HEK293T (cell line): ENCODE results near the gene DNAH17.

Experiments
- CTCF ChIA-PET: fragments of 350-600 bp; formaldehyde crosslinking; extraction: SDS; loops from one replicate; lab custom pipeline; 2021; ENCODE audit warnings: antibody characterized with exemption, inconsistent platforms; lab: Yijun Ruan, JAX
- POLR2A ChIA-PET: fragments of 350-600 bp; formaldehyde crosslinking; extraction: SDS; loops from one replicate; lab custom pipeline; 2020; ENCODE audit warnings: antibody characterized with exemption, inconsistent platforms; lab: Yijun Ruan, JAX
- DNase-seq: peaks from one replicate; pipeline ENCODE4 v3.0.0; 2012; ENCODE audit warnings: mixed read lengths; ENCODE audit errors: extremely low spot score
- ARNT ChIP-seq: fragments of 450-650 bp; IDR thresholded peaks from 2 replicates; pipeline ENCODE4 v1.6.1; 2017; ENCODE audit warnings: mild to moderate bottlenecking
- BHLHE40 ChIP-seq: fragments of 450-650 bp; IDR thresholded peaks from 2 replicates; pipeline ENCODE4 v1.6.1; 2016; ENCODE audit warnings: mild to moderate bottlenecking, moderate library complexity, borderline replicate concordance
- CTBP1 ChIP-seq: fragments of 450-650 bp; IDR thresholded peaks from 2 replicates; pipeline ENCODE4 v1.6.1; 2016; ENCODE audit warnings: borderline replicate concordance
- ELF4 ChIP-seq: fragments of 450-650 bp; IDR thresholded peaks from 2 replicates; pipeline ENCODE4 v1.6.1; 2017; ENCODE audit warnings: antibody characterized with exemption
- FOXA1 ChIP-seq: fragments of 450-650 bp; IDR thresholded peaks from 2 replicates; pipeline ENCODE4 v1.6.1; 2016; ENCODE audit warnings: mild to moderate bottlenecking
- FOXK2 ChIP-seq: fragments of 450-650 bp; IDR thresholded peaks from 2 replicates; pipeline ENCODE4 v1.6.1; 2016; ENCODE audit warnings: mild to moderate bottlenecking
- FOXM1 ChIP-seq: fragments of 450-650 bp; IDR thresholded peaks from 2 replicates; pipeline ENCODE4 v1.6.1; 2017; ENCODE audit warnings: mild to moderate bottlenecking, borderline replicate concordance
- HDGF ChIP-seq: fragments of 450-650 bp; IDR thresholded peaks from 2 replicates; pipeline ENCODE4 v1.6.1; 2017; ENCODE audit warnings: antibody characterized with exemption, borderline replicate concordance
- L3MBTL2 ChIP-seq: fragments of 450-650 bp; conservative IDR thresholded peaks from 2 replicates; pipeline ENCODE4 v1.6.1; 2016; ENCODE audit warnings: mild to moderate bottlenecking
- LEF1 ChIP-seq: fragments of 450-650 bp; IDR thresholded peaks from 2 replicates; pipeline ENCODE4 v1.6.1; 2017; ENCODE audit warnings: mild to moderate bottlenecking, borderline replicate concordance
- NFRKB ChIP-seq: fragments of 450-650 bp; IDR thresholded peaks from 2 replicates; pipeline ENCODE4 v1.6.1; 2016; ENCODE audit warnings: mild to moderate bottlenecking, moderate library complexity
- SP1 ChIP-seq: fragments of 450-650 bp; IDR thresholded peaks from 2 replicates; pipeline ENCODE4 v1.6.1; 2017
- SUZ12 ChIP-seq: fragments of 450-650 bp; IDR thresholded peaks from 2 replicates; pipeline ENCODE4 v1.6.1; 2016; ENCODE audit warnings: mild to moderate bottlenecking
- TARDBP ChIP-seq: fragments of 450-650 bp; IDR thresholded peaks from 2 replicates; pipeline ENCODE4 v1.6.1; 2016
- ZNF384 ChIP-seq: fragments of 450-650 bp; IDR thresholded peaks from 2 replicates; pipeline ENCODE4 v1.6.1; 2016
- TF ChIP-seq, protein P1 (sequence below): fragments of 450-650 bp; IDR thresholded peaks from 2 replicates; pipeline ENCODE4 v1.6.1; 2016

The DNAH17 gene

DNA sequence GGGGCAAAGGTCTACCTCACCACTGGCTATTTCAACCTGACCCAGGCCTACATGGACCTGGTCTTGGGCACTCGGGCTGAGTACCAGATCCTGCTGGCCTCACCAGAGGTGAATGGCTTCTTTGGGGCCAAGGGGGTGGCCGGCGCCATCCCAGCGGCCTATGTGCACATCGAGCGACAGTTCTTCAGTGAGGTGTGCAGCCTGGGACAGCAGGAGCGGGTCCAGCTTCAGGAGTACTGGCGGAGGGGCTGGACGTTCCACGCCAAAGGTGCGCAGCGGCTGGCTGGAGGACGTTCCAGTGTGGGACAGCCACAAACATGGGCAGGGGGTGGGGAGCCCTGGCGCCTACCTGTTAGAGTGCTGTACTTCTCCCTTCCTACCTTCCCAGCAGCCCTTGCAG, 173.4 kb downstream of the DNAH17 start:
- ChIA-PET POLR2A (no interaction called here), CTCF (no interaction called here)
- no peak for DNase-seq
- TF ChIP-seq, protein P1, sequence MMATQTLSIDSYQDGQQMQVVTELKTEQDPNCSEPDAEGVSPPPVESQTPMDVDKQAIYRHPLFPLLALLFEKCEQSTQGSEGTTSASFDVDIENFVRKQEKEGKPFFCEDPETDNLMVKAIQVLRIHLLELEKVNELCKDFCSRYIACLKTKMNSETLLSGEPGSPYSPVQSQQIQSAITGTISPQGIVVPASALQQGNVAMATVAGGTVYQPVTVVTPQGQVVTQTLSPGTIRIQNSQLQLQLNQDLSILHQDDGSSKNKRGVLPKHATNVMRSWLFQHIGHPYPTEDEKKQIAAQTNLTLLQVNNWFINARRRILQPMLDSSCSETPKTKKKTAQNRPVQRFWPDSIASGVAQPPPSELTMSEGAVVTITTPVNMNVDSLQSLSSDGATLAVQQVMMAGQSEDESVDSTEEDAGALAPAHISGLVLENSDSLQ, result no peak
- no peak for TF ChIP-seq ZNF384
- TF ChIP-seq CTBP1, result no peak
- no peak for TF ChIP-seq ARNT
- TF ChIP-seq HDGF, result no peak
- no peak for TF ChIP-seq FOXM1
- no peak for TF ChIP-seq L3MBTL2
- no peak for TF ChIP-seq ELF4
- no peak for TF ChIP-seq SUZ12
- no peak for TF ChIP-seq NFRKB
- TF ChIP-seq LEF1, result no peak
- TF ChIP-seq FOXA1, result no peak
- TF ChIP-seq BHLHE40, result no peak
- no peak for TF ChIP-seq FOXK2
- no peak for TF ChIP-seq TARDBP
- no peak for TF ChIP-seq SP1

DNA sequence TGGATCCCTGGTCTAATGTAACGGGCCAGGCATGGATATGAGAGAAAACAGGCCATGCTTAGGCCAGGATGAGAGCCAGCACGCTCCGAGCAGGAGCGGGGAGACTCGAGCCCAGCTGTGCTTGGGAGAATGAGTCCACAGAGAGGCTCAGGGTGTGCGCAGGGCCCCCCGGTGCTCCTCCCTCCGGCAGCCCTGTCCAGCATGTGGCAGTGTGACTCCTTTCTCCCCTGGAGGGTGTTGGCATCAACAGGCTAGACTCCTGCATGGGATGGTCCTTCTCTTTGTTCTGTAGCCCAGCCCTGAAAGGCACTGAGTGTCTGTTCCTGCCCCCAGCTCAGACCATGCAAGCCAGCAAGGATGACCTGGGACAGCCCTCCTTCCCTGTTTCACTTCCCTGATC, 175.3 kb downstream of the DNAH17 start:
- ChIA-PET POLR2A (no interaction called here), CTCF (no interaction called here)
- TF ChIP-seq HDGF, result no peak
- TF ChIP-seq FOXA1, result no peak
- no peak for TF ChIP-seq FOXK2
- no peak for TF ChIP-seq SP1
- TF ChIP-seq ZNF384, result no peak
- no peak for DNase-seq

GRCh38 chr17:78401246-78401645, 175.9 kb downstream of the DNAH17 start:
- ChIA-PET CTCF (no interaction called here), POLR2A (no interaction called here)
- DNase-seq, result no peak
- no peak for TF ChIP-seq SP1
- no peak for TF ChIP-seq ELF4
- no peak for TF ChIP-seq BHLHE40
- TF ChIP-seq NFRKB, result no peak
- TF ChIP-seq FOXK2, result no peak

DNA sequence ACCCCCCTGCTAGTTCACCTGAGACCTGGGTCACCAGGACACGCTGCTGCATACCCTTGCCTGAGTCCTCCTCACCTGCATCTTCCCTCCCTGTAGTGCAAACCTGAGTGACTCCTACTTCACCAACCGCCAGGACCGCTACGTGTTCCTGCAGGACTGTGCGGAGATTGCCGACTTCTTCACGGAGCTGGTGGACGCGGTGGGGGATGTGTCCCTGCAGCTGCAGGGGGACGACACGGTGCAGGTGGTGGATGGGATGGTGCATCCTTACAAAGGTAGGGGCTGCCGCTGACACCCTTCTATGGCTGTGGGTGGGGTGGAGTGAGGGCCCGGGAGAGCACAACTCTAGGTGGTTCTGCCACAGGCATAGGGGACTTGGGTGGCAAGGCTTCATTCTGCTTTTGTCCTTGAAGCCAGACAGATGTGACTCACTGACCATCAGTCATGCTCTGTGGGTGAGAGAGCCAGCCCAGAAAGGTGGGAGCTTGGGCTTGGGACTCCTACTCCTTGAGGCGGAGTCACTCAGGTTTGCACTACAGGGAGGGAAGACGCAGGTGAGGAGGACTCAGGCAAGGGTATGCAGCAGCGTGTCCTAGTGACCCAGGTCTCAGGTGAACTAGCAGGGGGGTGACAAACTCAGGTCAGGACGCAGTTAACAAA, 176.5 kb downstream of the DNAH17 start:
- DNase-seq, result no peak
- ChIA-PET POLR2A (no interaction called here), CTCF (no interaction called here)
- TF ChIP-seq ZNF384, result no peak
- TF ChIP-seq, protein P1, result no peak
- TF ChIP-seq FOXK2, result no peak
- no peak for TF ChIP-seq CTBP1
- TF ChIP-seq SP1, result no peak
- TF ChIP-seq BHLHE40, result no peak
- TF ChIP-seq TARDBP, result no peak
- TF ChIP-seq ARNT, result no peak
- TF ChIP-seq NFRKB, result no peak
- no peak for TF ChIP-seq L3MBTL2
- no peak for TF ChIP-seq FOXA1
- TF ChIP-seq SUZ12, result no peak
- TF ChIP-seq HDGF, result no peak
- TF ChIP-seq FOXM1, result no peak
- TF ChIP-seq ELF4, result no peak

DNA sequence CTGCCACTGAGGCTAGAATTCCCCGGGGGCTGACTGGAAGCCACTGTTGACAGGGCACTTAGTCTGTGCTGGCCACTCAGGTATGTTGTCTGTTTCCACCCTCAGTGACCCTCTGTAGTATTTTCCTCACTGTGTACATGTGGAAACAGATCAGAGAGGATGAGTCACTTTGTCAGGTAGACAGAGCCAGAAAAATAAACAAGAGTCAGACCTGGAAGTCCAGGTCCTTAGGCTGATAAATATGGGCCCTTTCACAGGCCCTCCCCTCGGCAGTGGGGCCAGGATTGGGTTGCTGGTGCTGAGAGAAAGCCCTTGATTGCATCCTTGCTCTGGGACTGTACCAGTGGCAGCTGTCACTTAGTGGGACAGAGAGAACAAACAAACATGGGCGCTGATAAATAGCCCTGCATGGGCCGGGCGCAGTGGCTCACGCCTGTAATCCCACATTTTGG, 177.5 kb downstream of the DNAH17 start:
- POLR2A ChIA-PET, result no interaction called here
- DNase-seq, result no peak
- CTCF ChIA-PET, result no interaction called here
- no peak for TF ChIP-seq LEF1
- TF ChIP-seq SP1, result no peak
- TF ChIP-seq, protein P1, result no peak
- TF ChIP-seq CTBP1, result no peak
- TF ChIP-seq TARDBP, result no peak
- no peak for TF ChIP-seq ZNF384
- no peak for TF ChIP-seq ARNT
- no peak for TF ChIP-seq SUZ12
- no peak for TF ChIP-seq FOXM1
- no peak for TF ChIP-seq FOXK2
- TF ChIP-seq ELF4, result no peak
- TF ChIP-seq HDGF, result no peak
- no peak for TF ChIP-seq L3MBTL2
- TF ChIP-seq FOXA1, result no peak
- TF ChIP-seq NFRKB, result no peak
- no peak for TF ChIP-seq BHLHE40

DNA sequence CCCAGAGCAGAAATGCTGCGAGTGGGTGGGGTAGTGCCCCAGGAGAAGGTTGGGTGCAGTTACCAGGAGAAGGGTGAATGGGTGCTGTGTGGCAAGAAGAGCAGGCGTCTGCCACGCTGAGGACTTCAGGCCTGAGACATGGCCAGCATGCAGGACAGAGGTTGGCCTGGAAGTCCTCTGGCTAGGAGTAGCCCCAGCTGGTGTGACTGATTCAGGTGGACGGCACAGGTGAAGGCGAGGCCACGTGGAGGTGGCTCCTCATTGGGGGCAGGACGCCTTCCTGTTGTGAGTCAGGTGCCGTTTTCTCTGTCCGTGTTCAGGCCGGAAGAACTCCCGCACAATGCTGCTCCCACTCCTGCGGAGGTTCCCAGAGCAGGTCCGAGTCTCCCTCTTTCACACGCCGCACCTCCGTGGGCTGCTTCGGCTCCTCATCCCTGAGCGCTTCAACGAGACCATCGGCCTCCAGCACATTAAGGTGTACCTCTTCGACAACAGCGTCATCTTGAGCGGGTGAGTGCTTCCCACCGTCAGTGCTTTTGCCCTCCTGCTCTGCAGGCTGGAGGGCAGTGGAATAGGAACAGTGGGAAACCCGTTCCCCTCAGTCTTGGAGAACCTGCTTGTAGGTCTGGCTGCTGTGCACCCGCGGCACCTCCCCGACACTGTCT, 178.0 kb downstream of the DNAH17 start:
- no peak for DNase-seq
- ChIA-PET CTCF (no interaction called here), POLR2A (no interaction called here)
- TF ChIP-seq SP1 (no peak), TARDBP (no peak), ZNF384 (no peak), FOXM1 (no peak), L3MBTL2 (no peak), FOXK2 (no peak), LEF1 (no peak), HDGF (no peak), FOXA1 (no peak)
